DND-41 (cell line): ENCODE results near the gene TAS2R42.

ENCODE experiments used
- EZH2 ChIP-seq: IDR thresholded peaks from 3 replicates; pipeline ENCODE4 v1.6.1; 2012; ENCODE audit warnings: borderline replicate concordance, low read depth, mild to moderate bottlenecking, moderate library complexity, low read length, inconsistent platforms; ENCODE audit not compliant: severe bottlenecking
- TF ChIP-seq, protein P1 (sequence below): IDR thresholded peaks from 2 replicates; pipeline ENCODE4 v1.5.1; 2012; ENCODE audit warnings: borderline replicate concordance, low read length, moderate library complexity, mild to moderate bottlenecking; ENCODE audit not compliant: poor library complexity, severe bottlenecking; ENCODE audit errors: extremely low read depth

DNA sequence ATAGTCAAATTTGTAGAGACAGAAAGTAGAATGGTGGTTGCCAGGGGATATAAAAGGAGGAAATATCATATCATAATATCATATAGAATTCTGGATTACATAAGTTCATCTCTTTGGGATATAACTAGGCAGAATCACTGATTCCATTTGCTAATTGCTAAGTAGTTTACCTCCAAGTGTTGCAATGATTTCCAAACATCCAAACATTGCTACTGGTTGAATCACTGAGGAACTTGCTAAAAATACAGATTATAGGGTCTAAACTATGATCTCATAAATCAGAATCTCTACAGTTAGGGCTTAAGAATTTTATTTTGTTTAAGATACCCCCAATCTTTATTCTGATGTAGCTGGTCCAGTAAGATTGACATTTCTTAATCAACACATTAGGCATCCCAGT, 16.1 kb upstream of the TAS2R42 start:
- TF ChIP-seq, protein P1, sequence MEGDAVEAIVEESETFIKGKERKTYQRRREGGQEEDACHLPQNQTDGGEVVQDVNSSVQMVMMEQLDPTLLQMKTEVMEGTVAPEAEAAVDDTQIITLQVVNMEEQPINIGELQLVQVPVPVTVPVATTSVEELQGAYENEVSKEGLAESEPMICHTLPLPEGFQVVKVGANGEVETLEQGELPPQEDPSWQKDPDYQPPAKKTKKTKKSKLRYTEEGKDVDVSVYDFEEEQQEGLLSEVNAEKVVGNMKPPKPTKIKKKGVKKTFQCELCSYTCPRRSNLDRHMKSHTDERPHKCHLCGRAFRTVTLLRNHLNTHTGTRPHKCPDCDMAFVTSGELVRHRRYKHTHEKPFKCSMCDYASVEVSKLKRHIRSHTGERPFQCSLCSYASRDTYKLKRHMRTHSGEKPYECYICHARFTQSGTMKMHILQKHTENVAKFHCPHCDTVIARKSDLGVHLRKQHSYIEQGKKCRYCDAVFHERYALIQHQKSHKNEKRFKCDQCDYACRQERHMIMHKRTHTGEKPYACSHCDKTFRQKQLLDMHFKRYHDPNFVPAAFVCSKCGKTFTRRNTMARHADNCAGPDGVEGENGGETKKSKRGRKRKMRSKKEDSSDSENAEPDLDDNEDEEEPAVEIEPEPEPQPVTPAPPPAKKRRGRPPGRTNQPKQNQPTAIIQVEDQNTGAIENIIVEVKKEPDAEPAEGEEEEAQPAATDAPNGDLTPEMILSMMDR, result no peak
- TF ChIP-seq EZH2, result no peak
